Hippocampal formation (tissue), 2 donors: ENCODE data around the gene NBAS.

Source experiments
- DNase-seq, 2 donors: peaks; one replicate each; lab custom pipeline; 2025; lab: John Stamatoyannopoulos, UW

NBAS gene

DNA sequence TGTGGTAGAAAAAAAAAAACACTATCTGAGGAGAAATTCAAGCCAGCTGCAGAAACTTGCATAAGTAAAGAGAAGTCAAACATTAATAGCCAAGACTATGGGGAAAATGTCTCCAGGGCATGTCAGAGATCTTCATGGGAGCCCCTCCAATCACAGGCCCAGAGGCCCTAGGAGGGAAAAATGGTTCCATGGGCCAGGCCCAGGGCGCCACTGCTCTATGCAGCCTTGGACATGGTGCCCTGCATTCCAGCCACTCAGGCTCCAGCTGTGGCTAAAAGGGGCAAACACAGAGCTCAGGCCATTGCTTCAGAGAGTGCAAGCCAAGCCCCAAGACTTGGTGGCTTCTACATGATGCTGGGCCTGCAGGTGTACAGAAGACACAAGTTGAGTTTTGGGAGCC lies 354.7 kb downstream of the NBAS start:
- DNase-seq, result no peak

DNA sequence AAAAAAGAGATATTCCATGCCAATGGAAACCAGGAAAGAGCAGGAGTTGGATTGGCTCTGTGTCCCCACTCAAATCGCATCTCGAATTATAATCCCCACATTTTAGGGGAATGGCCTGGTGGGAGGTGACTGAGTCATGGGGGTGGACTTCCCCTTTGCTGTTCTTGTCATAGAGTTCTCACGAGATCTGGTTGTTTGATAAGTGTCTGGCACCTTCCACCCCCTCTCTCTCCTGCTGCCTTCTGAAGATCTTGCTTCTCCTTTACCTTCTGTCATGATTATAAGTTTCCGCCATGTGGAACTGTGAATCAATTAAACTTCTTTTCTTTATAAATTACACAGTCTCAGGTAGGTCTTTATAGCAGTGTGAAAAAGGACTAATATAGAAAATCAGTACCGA lies 355.6 kb downstream of the NBAS start:
- no peak for DNase-seq

DNA sequence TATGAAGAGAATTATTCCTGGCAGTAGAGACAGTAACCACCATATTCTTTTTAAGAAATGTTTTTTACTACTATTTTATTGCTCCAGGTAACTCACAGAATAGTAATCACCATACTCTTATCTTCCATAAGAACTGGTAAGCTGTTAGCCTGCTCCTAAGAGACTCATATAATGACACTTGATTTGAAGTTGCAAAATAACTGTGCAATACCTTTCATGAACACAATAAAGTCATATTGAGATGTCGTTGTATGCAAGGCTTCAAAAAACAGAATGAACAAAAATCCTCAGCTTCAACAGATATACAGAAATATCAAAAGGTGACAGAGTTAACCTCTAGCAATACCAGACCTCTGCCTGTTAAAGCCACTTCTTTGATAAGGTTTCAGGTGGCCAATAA lies 360.1 kb downstream of the NBAS start:
- DNase-seq, result no peak

DNA sequence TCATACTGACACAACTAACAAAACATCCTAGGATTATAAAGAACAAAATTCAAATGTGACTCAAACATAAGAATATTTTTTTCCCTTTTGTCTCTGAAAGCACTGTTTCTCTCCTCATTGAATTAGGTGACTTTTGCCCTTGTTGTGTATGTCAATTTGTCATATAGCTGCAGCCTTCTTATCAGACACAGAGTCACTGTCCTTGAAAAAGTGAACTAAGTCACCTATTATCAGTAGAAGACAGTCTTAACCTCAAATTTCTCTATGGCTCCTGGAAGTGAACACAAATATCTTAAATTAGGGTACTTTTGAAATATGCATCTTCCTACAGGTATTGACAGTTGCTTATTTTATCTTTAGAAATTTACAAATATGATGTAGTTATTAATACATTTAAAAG lies 360.6 kb downstream of the NBAS start:
- DNase-seq, result no peak

DNA sequence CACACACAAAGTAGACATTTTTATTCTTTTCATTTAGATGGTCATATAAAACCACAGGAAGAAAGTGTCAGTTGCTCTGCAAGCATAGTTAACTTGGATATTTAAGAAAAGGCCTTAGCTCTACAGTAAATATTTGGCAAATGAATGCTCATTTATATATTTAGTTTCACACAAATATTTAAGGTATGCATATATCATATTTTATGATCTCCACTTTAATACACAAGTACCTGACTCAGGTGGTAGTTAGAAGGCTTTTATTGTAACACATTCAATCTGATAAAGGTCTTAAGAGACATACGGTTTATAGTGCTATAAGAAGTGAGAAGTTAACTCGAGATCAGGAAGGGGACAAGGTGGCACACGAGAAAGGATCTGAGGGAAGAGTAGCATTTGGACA lies 363.1 kb downstream of the NBAS start:
- DNase-seq, result no peak

DNA sequence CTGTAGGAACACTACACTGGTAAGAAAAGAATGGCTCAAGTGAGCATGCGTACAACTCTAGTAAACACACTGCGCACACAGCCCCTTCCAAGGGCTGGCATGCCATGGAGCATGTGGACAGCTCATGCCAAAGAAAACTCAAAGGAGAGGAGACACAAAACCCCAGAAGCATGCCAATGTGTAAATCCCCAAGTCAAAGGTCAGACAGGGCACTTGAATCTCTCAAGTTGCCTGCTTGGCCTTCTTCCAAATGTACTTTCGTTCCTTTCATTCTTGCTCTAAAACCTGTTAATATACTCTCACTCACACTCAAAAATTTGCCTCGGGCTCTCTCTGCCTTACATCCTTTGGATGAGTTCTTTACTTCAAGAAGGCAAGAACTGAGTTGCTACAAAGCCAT lies 365.3 kb downstream of the NBAS start:
- no peak for DNase-seq

DNA sequence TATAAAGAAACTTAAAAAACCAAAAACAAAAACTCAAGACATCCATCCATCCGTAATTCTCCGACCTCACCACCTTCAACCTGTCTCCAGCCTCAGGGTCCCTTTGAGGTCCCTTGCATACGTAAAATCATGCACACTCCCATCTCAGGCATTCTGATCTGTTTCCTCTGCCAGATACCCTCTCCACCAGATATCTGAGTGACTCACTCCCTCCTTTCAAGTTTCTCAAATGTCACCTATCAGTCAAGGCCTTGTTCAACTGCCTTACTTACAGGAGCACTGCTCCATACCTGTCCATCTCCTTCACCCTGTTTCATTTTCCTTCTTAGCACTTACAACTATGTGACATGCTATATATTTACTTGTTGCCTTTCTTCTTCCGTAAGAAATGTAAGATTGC lies 369.3 kb downstream of the NBAS start:
- DNase-seq, result no peak

DNA sequence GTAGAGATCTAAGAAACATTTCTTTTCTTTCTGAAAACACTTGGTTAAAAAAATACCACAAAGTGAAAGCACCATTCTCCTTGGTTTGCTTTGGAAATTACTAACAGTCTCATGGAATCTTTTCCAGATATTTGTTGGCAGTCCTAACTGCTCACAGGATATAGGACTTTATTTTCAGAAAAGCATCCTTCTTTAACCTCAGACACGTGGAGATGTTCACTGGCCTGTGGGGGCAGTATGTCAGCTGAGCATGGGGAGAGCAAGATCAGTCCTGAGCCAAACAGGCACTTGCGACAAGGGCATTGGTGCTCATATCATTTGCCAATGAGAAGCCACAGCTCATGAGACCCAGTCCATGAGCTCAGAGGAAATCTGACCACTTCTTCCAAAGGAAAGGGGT lies 371.9 kb downstream of the NBAS start:
- no peak for DNase-seq

DNA sequence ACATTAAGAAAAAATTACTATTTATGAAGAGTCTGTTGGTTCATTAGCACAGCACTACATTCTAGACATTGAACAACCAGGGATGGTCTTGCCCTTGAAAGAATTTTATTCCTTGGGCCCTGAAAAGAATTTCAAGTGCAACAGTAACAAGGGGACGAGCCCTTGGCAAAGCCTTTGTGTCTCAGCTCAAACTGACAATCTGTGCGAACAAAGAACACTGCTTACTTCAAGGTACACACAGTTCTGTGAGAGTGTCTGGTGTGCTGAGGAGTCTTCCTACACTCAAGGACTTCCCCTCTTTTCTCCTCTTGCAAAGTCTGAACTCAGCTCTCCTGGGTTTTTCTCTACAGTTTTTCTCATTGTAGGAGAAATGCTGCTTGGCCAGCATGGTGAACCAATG lies 373.4 kb downstream of the NBAS start:
- DNase-seq, result no peak

DNA sequence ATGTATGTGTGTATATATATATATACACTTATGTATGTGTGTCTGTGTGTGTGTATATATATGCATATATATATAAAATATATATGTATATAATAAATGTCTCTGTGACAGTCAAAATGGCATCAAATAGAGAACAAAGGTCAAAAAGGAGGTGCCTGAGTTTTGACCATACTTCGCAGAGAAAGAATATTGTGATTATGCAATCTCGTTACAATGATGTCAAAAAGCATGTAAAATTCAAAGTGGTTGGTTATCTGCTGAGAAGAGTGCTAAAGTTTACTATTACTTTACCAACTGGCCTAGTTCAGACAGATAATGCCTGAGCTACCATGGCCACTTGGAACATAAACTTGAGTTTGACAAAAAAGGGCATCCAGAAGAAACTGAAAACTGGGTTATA lies 375.0 kb downstream of the NBAS start:
- no peak for DNase-seq

DNA sequence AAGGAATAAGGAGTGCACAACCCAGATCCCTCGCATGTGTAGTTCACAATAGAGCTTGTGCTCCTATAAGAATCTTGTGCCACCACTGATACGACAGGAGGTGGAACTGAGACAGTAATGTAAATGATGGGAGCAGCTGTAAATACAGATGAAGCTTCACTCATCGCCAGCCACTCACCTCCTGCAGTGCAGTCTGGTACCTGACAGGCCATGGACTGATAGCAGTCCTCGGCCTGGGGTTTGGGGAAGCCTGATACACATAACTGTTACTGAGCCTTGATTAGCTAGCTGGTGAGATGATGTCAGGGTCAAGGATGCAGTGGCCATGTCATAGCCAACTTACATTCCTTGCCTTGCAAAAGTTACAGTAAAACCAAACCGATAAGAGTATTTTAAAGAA lies 376.6 kb downstream of the NBAS start:
- DNase-seq, result no peak

DNA sequence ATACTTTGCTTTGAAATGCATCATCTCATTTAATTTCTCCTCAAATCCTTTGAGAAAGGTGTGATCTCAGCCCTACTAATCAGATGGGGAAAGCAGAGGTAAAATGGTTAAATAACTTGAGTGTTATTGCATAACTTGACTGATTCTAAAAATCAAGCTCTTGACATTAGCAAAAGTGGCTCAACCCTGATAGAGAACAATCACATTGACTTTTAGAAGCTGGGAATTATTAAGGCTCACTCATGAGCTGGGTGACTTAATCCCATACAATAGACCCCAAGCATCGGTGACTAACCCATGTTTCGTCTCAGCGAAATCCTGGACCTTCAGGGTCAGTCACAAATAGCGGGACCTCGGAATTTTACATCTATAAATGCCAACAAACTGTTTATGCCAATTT lies 378.9 kb downstream of the NBAS start:
- no peak for DNase-seq

DNA sequence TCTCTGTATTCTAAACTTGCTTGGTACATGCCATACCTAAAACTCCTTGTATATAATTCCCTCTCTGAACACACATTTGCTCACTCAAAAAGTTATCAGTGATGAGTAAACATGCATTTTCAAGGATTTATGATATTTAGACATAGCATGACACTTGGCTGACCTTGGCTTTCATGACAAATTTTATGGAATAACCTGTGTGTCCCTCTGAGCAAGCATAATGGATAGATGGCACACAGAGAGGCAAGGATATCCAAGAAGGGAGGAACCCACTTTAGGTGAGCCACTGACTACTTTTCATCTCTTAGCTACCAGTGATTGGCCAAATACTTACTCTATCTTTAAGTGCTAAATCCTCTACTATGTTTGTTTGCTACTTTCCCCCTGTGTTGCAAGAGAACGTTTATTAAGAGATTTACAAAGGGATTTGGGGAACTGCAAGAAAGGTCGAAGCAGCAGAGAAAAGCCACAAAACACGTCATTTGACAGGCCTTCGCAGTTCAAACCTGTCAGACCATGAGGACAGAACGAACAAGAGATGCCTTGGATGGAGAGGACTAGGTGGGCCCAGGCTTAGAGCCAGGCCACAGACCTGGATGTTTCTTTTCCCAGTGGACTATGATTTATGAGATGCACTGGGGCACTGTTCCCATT lies 379.9 kb downstream of the NBAS start:
- DNase-seq, result no peak

DNA sequence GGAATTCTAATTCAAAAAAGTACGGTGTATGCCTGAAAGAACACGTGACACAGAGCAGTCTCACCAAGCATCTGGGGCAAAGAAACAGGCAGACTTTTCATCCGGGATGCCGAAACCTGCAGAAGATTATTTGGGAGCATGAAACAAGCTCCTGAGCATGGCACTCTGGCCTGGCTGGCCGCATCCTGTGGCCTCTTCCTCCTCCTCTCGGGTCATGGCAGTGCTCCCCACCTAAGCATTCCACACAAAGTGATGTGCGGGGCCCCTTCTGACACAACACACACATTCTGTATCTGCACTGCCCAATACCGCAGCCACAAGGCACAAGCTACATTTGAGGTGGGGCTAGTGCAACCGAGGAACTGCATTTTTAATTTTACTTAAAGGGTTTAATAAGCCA lies 380.8 kb downstream of the NBAS start:
- no peak for DNase-seq

DNA sequence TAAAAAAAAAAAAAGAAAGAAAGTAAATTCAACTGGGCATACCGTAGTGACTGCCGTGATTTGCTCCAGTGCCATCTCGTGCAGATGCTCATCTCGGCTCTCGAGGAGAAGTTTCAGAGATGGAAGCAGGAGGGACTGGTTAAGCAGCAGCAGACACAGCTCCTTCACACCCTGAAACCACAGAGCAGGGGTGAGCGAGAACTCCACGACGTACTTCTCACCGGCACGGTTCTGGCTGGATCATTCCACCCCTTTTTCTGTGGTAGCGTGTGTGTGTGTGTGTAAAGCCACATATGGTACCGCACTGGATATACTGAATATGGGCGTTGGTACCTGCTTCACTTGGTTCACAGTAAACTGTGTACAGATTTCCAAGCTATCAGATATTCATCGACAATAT lies 382.2 kb downstream of the NBAS start:
- no peak for DNase-seq

DNA sequence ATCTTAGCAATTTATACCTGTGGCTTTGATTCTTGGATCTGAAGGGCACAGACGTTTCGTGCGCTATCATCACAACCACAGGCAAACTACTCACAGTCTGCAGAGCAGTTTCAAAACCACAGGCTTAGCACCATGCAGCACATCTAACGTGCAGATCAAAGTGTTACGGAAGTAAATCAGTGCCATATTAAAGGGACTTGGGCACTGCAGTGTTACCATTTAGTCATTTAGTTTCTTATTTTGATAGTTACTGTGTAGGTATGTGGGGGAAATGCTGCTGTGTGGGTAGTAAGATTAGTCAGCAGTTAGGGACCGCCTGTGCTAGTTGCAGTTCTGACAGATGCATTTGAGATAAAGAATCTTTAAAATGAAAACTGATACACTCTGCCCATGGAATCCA lies 384.0 kb downstream of the NBAS start:
- peak in 1 of 2 donors; percentile 8 for DNase-seq

DNA sequence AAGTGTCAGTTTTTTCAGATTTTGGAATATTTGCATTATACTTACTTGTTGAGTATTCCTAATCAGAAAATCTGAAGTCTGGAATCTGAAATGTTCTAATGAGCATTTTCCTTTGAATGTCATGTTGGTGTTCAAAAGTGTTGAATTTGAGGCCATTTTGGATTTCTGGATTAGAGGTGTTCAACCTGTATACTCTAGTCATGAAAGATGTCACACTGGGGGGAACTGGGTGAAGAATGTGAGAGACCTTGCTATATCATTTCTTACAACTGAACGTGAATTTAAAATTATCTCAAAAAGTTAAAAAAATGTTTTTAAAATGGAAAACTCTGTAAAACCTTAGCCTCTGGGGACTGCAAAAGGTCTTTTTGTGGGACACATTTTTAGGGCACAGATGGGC lies 384.5 kb downstream of the NBAS start:
- DNase-seq, result no peak

DNA sequence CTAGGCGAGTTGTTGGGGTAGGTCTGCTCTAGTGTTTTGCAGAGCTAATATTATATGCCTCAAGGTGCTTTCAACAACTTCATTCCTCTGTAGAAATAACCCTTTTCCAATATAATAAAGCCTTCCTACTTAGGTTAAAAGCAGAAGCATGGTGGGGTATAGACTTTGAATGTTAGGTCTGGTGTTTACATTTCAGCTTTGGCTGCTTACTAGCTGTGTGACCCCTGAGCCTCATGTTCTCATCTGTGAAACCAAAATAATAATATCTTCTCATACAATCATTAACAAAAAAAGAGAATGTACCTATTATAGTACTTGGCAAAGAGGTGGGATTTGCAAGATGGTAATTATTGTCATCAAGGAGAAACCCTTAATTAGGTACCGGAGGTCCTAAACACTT lies 386.6 kb downstream of the NBAS start:
- no peak for DNase-seq

DNA sequence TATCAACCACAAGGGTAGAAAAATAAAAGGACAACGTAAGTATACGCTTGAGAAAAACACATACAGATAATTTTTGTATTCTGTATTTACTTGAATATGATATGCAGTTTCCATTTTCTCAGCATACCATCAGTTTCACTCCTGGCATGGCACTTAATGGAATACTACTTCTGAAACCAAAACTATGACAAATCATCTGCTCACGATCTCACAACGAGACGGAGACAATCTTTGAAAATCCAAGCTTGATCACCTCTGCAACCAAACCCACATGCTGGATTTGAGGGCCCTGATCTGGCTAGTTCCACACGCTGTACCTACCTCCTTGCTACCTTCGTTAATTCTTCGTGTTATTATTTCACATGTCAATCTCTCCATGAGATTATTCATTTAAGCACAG lies 387.6 kb downstream of the NBAS start:
- no peak for DNase-seq

DNA sequence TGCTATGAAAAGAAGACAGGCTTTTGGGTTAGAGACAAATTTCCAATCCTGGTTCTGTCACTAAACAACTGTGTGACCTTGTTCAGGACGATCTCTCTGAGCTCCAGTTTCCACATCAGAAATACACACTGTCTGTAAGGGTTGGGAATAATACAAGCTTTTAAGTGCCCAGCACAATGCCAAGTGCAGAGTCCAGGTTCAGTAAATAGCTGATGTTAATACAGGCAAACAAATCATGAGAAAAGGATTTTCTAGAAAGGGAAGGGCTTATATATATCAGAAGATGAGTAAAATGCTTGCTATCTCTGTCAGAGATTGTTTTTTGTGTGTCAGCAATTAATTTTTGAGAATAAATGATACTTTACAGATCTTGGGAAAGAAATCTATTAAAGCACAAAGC lies 388.3 kb downstream of the NBAS start:
- no peak for DNase-seq

DNA sequence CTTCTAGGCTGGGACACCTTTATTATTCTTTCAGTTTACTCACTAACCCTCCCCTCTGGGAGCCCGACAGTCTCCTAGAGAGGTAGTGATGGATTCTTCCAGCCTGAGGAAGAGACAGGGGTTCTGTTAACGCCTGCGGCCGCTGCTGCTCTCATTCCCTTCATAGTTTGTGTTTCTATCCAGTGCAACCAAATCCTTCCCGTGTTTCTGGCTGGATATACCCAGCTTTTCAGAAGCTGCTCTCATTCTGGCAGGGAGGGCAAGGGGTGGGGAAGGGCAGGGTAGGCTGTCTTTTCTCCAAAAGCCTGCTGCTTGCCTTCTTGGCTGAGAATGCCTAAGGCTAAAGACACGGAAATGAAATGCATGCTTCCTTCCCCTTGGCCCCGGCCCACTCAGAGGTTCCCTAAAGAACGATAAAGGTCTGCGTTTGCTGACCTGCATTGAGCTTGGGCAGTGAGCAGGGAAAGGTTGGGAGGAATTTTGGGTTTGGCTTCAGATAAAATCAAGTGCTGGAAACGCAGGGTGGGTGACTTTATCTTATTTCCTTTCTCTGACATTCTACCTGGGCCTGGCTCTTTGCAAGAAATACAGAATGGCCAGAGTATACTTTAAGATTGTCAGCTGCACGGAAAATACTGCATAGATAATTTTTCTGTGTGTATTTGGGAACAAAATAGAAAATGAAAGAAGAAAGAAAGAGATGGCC lies 390.9 kb downstream of the NBAS start:
- DNase-seq, result no peak

DNA sequence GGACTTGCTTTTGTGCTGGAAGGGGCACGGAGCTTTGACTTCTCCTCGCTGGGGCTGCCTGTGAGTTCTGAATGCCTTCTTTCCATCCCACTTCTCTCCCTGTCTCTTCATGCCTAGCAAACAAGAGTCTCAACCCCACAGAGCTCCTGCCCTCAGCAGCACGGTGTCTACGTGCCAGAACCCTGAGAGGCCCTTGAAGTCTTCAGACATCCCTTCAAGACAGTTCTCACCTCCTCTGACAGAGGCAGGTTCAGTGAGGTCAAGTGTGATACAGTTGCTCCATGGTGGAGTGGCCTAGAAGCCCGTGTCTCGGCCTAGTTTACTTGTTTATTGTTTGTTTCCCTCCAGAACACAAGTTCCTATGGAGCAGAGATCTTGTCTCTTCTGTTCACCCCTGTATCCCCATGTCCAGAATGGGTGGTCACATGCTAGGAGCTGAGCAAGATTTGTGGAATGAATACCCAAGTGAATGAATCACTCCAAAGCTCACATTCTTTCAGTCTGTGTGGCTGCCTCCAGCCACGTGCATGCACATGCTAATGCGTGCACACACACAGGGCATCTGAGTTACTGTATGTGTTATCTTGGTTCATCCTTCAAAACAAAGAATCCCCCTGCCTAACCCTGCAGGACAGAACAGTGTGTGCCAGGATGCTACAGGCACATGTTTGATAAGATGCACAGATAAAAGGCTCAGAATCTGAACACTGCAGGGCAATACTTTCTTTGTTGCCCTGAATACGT lies 391.6 kb downstream of the NBAS start:
- no peak for DNase-seq

DNA sequence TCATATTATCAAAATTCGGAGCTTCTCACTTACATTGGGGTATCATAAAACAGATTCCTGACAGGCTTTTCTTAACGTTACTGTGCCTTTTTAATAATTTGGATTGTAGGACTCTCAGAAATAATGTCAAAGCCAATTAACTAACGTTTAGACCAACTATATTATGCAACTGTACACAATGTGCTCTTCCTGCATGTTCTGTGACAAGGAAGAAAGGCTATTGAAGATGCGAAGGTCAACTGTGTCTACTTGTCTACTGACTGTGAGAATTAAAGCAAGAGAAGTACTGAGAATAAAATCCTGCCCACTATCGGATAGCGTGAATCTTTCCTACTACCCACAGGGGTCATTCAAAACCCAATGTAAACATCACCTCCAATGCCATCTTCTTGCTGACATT lies 393.0 kb downstream of the NBAS start:
- no peak for DNase-seq
